Esophagus squamous epithelium (tissue), 4 donors: Measurements from ENCODE around the gene RNF112.

ENCODE experiments used
- POLR2A ChIP-seq, 4 donors: fragments of 450-650 bp; IDR thresholded peaks; one replicate each; pipeline ENCODE4 v1.6.1; 2017; ENCODE audit warnings: antibody characterized with exemption in 4 of 4, mild to moderate bottlenecking in 4 of 4, moderate library complexity in 3 of 4
- TF ChIP-seq, protein P1 (sequence below), 6 experiments: fragments of 450-650 bp in 4 of 6; fragments of 200-600 bp in 2 of 6; sonication (generic) in 2 of 6; IDR thresholded peaks; one replicate each; pipeline ENCODE4 v1.5.1; 2016 to 2019; ENCODE audit warnings: antibody characterized with exemption in 6 of 6, mild to moderate bottlenecking in 4 of 6, moderate library complexity in 4 of 6

- TF ChIP-seq, protein P1, sequence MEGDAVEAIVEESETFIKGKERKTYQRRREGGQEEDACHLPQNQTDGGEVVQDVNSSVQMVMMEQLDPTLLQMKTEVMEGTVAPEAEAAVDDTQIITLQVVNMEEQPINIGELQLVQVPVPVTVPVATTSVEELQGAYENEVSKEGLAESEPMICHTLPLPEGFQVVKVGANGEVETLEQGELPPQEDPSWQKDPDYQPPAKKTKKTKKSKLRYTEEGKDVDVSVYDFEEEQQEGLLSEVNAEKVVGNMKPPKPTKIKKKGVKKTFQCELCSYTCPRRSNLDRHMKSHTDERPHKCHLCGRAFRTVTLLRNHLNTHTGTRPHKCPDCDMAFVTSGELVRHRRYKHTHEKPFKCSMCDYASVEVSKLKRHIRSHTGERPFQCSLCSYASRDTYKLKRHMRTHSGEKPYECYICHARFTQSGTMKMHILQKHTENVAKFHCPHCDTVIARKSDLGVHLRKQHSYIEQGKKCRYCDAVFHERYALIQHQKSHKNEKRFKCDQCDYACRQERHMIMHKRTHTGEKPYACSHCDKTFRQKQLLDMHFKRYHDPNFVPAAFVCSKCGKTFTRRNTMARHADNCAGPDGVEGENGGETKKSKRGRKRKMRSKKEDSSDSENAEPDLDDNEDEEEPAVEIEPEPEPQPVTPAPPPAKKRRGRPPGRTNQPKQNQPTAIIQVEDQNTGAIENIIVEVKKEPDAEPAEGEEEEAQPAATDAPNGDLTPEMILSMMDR (IDR thresholded peaks at IDR 0.05) = no peak
- TF ChIP-seq POLR2A (IDR thresholded peaks at IDR 0.05) = no peak
Observed at GRCh38 chr17:19440421-19440820, 29.4 kb downstream of the RNF112 start.
